Measurements from ENCODE around the gene PTPN23.

Gene PTPN23

DNA sequence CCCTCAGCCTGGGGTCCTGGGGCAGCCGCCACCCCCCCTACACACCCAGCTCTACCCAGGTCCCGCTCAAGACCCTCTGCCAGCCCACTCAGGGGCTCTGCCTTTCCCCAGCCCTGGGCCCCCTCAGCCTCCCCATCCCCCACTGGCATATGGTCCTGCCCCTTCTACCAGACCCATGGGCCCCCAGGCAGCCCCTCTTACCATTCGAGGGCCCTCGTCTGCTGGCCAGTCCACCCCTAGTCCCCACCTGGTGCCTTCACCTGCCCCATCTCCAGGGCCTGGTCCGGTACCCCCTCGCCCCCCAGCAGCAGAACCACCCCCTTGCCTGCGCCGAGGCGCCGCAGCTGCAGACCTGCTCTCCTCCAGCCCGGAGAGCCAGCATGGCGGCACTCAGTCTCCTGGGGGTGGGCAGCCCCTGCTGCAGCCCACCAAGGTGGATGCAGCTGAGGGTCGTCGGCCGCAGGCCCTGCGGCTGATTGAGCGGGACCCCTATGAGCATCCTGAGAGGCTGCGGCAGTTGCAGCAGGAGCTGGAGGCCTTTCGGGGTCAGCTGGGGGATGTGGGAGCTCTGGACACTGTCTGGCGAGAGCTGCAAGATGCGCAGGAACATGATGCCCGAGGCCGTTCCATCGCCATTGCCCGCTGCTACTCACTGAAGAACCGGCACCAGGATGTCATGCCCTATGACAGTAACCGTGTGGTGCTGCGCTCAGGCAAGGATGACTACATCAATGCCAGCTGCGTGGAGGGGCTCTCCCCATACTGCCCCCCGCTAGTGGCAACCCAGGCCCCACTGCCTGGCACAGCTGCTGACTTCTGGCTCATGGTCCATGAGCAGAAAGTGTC, 30.2 kb downstream of the PTPN23 start:
- in situ Hi-C loops (cut with HindIII; ENCODE audit: low pct_unique_long_range_greater_than_20kb, low sequenced_read_pairs): no loop called here
- no peak for TF ChIP-seq JUND (IDR thresholded peaks at IDR 0.05; ENCODE audit: low read depth)
- no peak for DNase-seq (ENCODE audit: low read depth in 1 of 2, low spot score in 1 of 2)

DNA sequence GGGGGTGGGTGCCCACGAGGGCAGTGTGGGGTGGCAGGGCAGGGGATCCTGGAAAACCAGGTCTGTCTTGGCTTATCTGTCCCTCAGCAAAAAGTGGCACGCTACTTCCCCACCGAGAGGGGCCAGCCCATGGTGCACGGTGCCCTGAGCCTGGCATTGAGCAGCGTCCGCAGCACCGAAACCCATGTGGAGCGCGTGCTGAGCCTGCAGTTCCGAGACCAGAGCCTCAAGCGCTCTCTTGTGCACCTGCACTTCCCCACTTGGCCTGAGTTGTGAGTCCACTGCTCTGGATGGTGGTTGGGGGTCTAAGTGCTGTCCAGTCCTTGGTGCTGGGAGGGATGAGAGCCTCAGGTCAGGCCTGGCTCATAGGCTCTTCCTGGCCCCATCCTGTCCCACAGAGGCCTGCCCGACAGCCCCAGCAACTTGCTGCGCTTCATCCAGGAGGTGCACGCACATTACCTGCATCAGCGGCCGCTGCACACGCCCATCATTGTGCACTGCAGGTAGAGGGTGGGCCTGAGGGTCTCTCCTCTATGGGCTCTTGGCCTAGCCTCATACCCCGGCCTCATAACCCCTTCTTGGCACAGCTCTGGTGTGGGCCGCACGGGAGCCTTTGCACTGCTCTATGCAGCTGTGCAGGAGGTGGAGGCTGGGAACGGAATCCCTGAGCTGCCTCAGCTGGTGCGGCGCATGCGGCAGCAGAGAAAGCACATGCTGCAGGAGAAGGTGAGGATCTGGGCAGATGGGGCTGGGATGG, 31.1 kb downstream of the PTPN23 start:
- in situ Hi-C loops (cut with HindIII; ENCODE audit: low pct_unique_long_range_greater_than_20kb, low sequenced_read_pairs): no loop called here
- TF ChIP-seq JUND (IDR thresholded peaks at IDR 0.05; ENCODE audit: low read depth): no peak
- no peak for DNase-seq (ENCODE audit: low read depth in 1 of 2, low spot score in 1 of 2)

DNA sequence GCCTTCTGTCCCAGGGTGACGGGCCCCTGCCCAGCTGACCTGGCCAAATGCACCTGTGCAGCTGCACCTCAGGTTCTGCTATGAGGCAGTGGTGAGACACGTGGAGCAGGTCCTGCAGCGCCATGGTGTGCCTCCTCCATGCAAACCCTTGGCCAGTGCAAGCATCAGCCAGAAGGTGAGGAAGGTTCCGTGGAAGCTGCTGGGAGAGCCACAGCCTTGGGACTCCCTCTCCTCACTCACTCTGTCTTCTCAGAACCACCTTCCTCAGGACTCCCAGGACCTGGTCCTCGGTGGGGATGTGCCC, 31.6 kb downstream of the PTPN23 start:
- in situ Hi-C loops (cut with HindIII; ENCODE audit: low pct_unique_long_range_greater_than_20kb, low sequenced_read_pairs): no loop called here
- no peak for DNase-seq (ENCODE audit: low read depth in 1 of 2, low spot score in 1 of 2)
- TF ChIP-seq JUND (IDR thresholded peaks at IDR 0.05; ENCODE audit: low read depth): no peak

DNA sequence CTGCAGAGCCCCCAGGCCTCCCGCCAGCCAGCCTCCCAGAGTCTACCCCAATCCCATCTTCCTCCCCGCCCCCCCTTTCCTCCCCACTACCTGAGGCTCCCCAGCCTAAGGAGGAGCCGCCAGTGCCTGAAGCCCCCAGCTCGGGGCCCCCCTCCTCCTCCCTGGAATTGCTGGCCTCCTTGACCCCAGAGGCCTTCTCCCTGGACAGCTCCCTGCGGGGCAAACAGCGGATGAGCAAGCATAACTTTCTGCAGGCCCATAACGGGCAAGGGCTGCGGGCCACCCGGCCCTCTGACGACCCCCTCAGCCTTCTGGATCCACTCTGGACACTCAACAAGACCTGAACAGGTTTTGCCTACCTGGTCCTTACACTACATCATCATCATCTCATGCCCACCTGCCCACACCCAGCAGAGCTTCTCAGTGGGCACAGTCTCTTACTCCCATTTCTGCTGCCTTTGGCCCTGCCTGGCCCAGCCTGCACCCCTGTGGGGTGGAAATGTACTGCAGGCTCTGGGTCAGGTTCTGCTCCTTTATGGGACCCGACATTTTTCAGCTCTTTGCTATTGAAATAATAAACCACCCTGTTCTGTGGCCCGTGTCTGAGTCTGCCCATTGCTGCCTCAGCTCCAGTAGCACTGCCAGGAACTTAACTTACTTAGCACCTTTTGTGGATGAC, 32.2 kb downstream of the PTPN23 start:
- no peak for TF ChIP-seq JUND (IDR thresholded peaks at IDR 0.05; ENCODE audit: low read depth)
- DNase-seq (ENCODE audit: low read depth in 1 of 2, low spot score in 1 of 2): no peak
- in situ Hi-C loops (cut with HindIII; ENCODE audit: low pct_unique_long_range_greater_than_20kb, low sequenced_read_pairs): no loop called here

DNA sequence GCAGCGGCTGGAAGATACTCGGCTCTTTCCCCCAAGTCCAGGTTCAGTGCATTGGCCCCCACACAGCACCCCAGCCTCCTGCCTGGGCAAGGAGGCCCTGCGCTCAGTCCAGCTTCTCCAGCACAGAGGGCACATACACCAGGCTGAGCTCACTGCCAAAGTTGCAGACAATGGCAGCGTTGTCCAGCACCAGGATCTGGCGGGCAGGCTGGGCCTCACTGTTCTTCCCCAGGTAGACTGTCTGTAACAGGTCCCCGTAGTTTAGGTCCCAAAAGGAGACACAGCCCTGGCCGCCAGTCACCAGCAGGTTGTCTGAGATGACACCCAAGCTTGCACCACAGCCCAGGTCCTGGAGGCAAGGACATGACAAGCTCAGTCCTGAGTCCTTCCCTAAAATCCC, 32.9 kb downstream of the PTPN23 start:
- in situ Hi-C loops (cut with HindIII; ENCODE audit: low pct_unique_long_range_greater_than_20kb, low sequenced_read_pairs): no loop called here
- no peak for TF ChIP-seq JUND (IDR thresholded peaks at IDR 0.05; ENCODE audit: low read depth)
- DNase-seq (ENCODE audit: low read depth in 1 of 2, low spot score in 1 of 2): no peak

DNA sequence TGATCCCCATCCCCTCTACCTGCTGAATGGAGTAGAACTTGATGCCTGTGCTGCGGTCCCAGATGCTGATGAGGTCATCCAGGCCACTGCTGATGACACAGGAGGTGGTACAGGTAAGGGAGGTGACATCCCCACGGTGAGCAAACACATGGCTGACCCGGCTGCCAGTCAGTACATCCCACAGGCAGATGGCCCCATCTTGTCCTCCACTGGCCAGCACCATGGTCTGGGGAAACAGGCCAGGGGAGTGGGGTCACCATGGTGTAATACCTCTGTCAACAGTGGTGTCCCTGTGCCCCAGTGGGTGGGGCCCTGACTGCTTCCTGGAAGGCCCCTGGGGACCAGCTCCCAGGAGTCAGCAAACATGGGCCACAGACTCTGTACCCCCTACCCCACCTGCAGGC, 33.3 kb downstream of the PTPN23 start:
- in situ Hi-C loops (cut with HindIII; ENCODE audit: low pct_unique_long_range_greater_than_20kb, low sequenced_read_pairs): no loop called here
- no peak for DNase-seq (ENCODE audit: low read depth in 1 of 2, low spot score in 1 of 2)
- no peak for TF ChIP-seq JUND (IDR thresholded peaks at IDR 0.05; ENCODE audit: low read depth)

DNA sequence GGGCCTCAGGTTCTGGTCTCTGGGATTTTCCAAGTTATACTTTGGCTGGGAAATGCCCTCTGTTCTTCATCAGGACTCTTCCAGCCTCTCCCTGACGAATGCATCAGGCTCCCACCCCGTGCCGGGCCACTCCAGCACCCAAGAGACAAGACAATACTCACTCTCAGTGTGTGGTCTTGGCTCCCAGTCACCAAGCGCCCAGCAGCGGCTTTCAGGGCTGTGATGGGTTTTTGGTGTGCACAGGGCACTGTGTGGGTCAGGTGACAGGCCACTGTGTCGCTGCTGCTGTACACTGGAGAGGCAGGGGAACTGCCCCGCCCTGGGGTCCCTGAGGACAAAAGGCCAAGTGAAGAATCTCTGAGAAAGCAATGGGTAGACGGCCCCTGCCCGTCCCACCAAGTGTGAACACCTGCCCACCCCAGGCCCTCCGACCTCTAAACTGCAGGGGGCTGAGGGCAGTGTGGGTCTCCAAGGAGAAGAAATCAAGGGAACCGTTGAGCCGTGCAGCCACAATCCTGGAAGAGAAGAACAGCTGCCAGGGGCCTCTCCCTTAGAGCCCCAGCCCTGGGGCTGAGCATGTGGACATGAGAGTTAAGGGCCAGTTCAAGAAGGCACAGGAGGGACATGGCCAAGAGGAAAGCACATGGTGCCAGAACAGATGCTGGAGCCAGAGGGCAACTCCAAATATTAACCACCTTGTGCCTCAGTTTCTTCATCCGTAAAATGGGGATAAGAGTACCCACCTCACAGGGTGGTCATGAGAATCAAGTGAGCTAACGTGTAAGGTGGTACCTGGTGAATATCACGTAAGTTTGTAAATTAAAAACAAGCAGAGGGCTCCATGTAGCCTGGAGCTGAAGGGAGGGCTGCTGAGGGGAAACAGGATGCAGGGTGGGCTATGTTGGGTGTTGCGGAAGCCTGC, 34.1 kb downstream of the PTPN23 start:
- in situ Hi-C loops (cut with HindIII; ENCODE audit: low pct_unique_long_range_greater_than_20kb, low sequenced_read_pairs): no loop called here
- no peak for DNase-seq (ENCODE audit: low read depth in 1 of 2, low spot score in 1 of 2)

DNA sequence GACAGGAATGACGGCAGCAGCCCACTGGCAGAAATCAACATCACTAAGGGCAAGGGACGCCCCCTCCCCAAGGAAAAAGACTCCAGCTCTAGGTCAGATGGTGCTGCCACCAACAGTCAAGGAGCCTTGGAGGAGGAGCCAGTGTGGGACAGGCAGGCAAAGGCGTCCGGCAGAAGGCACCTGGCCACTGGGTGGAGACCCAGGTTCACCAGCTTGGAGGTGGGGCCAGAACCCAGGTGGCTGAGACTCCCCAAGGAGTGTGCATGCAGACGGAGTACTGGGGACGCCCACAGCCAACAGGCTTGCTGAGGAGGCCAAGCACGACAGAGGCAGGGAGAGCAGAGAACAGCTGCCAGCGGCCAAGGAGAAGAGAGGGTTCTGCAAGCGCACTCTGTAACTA, 35.2 kb downstream of the PTPN23 start:
- DNase-seq (ENCODE audit: low read depth in 1 of 2, low spot score in 1 of 2): peak in 1 of 2 experiments; percentile 59
- no peak for TF ChIP-seq JUND (IDR thresholded peaks at IDR 0.05; ENCODE audit: low read depth)
- in situ Hi-C loops (cut with HindIII; ENCODE audit: low pct_unique_long_range_greater_than_20kb, low sequenced_read_pairs): no loop called here

More for the DNA sequence above, 34.1 kb downstream of the PTPN23 start:
- no peak for TF ChIP-seq JUND (IDR thresholded peaks at IDR 0.05; ENCODE audit: low read depth)

DNA sequence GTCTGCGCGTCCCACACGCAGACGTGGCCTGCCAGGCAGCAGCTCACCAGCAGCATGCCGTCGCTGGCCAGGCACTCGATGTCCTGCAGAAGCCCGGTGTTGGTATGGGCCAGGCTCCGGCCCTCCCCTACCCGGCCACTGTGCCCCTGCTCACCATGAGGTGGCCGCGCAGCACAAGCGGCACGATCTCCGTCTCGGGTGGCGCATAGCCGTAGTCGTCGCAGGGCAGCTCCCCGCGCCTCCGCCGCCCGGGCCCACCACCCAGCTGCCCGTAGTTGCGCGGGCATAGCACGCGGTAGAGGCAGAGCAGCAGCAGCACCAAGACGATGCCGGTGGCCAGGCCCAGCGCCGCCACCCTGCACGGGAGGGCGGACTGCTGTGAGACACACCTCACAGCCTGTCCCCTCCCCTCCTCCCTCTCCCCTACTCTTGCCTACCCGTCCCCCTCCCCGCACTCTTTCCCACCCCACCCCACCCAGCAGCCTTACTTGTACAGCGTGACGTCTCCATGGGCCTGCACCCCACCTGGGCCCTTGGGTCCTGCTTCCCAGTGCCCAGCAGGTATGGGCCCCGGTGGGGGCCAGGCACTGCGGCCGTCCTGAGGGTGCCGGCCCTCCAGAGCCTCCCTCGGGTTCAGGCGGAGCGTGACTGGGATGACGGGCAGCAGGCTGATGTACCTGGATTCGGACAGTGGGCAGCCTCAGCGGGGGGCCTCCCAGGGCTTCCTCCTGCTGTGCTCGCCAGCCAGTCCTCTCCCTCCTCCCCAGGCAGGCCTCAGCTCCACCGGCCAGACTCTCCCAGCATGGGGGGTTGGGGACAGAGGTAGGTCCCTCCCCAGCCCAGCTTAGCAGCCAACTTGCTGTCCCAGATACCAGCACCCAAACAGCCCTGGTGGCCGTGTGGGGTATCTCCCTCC, 37.6 kb downstream of the PTPN23 start:
- TF ChIP-seq JUND (IDR thresholded peaks at IDR 0.05; ENCODE audit: low read depth): no peak
- no peak for DNase-seq (ENCODE audit: low read depth in 1 of 2, low spot score in 1 of 2)
- in situ Hi-C loops (cut with HindIII; ENCODE audit: low pct_unique_long_range_greater_than_20kb, low sequenced_read_pairs): no loop called here

DNA sequence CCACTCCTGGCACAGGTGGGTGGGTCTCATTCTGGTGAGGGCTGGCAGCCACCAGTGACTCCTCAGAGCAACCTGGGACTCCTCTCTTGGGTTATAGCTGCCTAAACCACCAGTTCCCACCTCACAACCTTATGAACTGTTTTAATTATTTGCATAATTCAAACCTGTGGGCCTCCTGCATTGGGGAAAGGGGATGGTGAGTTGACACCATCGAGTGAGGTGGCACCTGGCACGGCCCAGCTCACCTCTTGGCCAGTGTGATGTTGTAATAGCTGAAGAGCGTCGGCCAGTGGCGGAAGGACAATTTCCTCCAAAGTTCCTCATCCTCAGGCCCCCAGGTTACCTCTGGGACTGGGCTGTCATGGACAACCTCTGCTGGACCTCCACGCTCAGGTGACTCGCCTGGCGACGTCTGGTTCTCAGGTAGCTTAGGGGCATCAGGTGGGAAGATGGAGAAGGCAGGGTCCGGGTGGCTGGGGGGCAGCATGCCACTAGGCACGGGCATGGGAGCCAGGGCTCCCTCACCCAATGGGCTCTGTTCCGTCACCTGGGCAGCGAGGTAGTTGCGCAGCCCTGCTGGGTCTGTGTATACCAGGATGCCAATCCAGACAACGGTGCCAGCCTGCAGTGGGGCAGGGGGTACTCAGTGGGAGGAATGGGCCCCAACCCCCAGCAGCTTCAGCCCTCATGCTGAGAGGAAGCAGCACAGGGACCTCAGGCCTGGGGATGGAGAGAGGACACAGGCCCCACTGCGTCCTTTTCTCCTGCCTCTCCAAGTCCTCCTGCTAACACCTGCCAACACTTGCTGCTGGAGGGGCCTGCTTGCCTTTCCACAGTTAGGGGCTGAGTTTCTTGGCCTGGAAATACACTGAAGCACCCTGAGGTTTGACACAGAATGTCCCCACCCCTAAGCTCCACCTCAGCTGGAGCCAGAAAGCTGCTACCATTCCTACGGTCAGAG, 38.5 kb downstream of the PTPN23 start:
- no peak for TF ChIP-seq JUND (IDR thresholded peaks at IDR 0.05; ENCODE audit: low read depth)
- in situ Hi-C loops (cut with HindIII; ENCODE audit: low pct_unique_long_range_greater_than_20kb, low sequenced_read_pairs): no loop called here
- no peak for DNase-seq (ENCODE audit: low read depth in 1 of 2, low spot score in 1 of 2)

Measured in T47D (cell line).